Measurements from ENCODE around the gene TNK1.
"Not testable (repeated sequence)": the region's sequence is repeated elsewhere in the genome, so short reads cannot be mapped to it uniquely, and the experiment has no call there.

TNK1 gene

GRCh38 chr17:7356072-7356549 is 24.8 kb upstream of the TNK1 start:
- TF ChIP-seq CTCF (IDR thresholded peaks at IDR 0.05; ENCODE audit: extremely low read depth, insufficient read depth, missing control alignments): peak; percentile 97
- in situ Hi-C loops (cut with MboI; ENCODE audit: low pct_unique_long_range_greater_than_20kb, low sequenced_read_pairs, unreplicated experiment): loop anchor here (25.0 kb wide), 1 partner anchor 206 kb away; the partner anchor contains the start of genes SENP3 and TNFSF13
- DNase-seq (ENCODE audit: low spot score): peak; percentile 86

- in situ Hi-C loops (cut with MboI; ENCODE audit: low pct_unique_long_range_greater_than_20kb, low sequenced_read_pairs, unreplicated experiment): loop anchor here (25.0 kb wide), 1 partner anchor 206 kb away; the partner anchor contains the start of genes SENP3 and TNFSF13
Measured at GRCh38 chr17:7356756-7357155, 24.1 kb upstream of the TNK1 start.

GRCh38 chr17:7357381-7357780 is 23.5 kb upstream of the TNK1 start:
- in situ Hi-C loops (cut with MboI; ENCODE audit: low pct_unique_long_range_greater_than_20kb, low sequenced_read_pairs, unreplicated experiment): loop anchor here (25.0 kb wide), 1 partner anchor 205 kb away; the partner anchor contains the start of genes SENP3 and TNFSF13
- no peak for DNase-seq (ENCODE audit: low spot score)
- no peak for TF ChIP-seq CTCF (IDR thresholded peaks at IDR 0.05; ENCODE audit: extremely low read depth, insufficient read depth, missing control alignments)

More at GRCh38 chr17:7356756-7357155, 24.1 kb upstream of the TNK1 start:
- no peak for TF ChIP-seq CTCF (IDR thresholded peaks at IDR 0.05; ENCODE audit: extremely low read depth, insufficient read depth, missing control alignments)
- peak; percentile 5 for DNase-seq (ENCODE audit: low spot score)

- DNase-seq (ENCODE audit: low spot score): no peak
- in situ Hi-C loops (cut with MboI; ENCODE audit: low pct_unique_long_range_greater_than_20kb, low sequenced_read_pairs, unreplicated experiment): loop anchor here (25.0 kb wide), 1 partner anchor 200 kb away; the partner anchor contains the start of genes SENP3 and TNFSF13
- no peak for TF ChIP-seq CTCF (IDR thresholded peaks at IDR 0.05; ENCODE audit: extremely low read depth, insufficient read depth, missing control alignments)
Measured at GRCh38 chr17:7361906-7362305, 19.0 kb upstream of the TNK1 start.

GRCh38 chr17:7363311-7363710 is 17.6 kb upstream of the TNK1 start:
- TF ChIP-seq CTCF (IDR thresholded peaks at IDR 0.05; ENCODE audit: extremely low read depth, insufficient read depth, missing control alignments): no peak
- no peak for DNase-seq (ENCODE audit: low spot score)
- in situ Hi-C loops (cut with MboI; ENCODE audit: low pct_unique_long_range_greater_than_20kb, low sequenced_read_pairs, unreplicated experiment): loop anchor here (25.0 kb wide), 1 partner anchor 199 kb away; the partner anchor contains the start of genes SENP3 and TNFSF13

- in situ Hi-C loops (cut with MboI; ENCODE audit: low pct_unique_long_range_greater_than_20kb, low sequenced_read_pairs, unreplicated experiment): loop anchor here (25.0 kb wide), 1 partner anchor 196 kb away; the partner anchor contains the start of genes SENP3 and TNFSF13
- not testable (repeated sequence) for DNase-seq (ENCODE audit: low spot score)
Measured at GRCh38 chr17:7365963-7366362, 14.9 kb upstream of the TNK1 start.

- DNase-seq (ENCODE audit: low spot score): no peak
- in situ Hi-C loops (cut with MboI; ENCODE audit: low pct_unique_long_range_greater_than_20kb, low sequenced_read_pairs, unreplicated experiment): loop anchor here (25.0 kb wide), 1 partner anchor 195 kb away; the partner anchor contains the start of genes SENP3 and TNFSF13
- no peak for TF ChIP-seq CTCF (IDR thresholded peaks at IDR 0.05; ENCODE audit: extremely low read depth, insufficient read depth, missing control alignments)
Measured at GRCh38 chr17:7367083-7367482, 13.8 kb upstream of the TNK1 start.
